GM12872 (cell line): ENCODE data around the gene CLIP3.

ENCODE experiments used
- CTCF ChIP-seq: IDR thresholded peaks from 3 replicates; pipeline ENCODE4 v1.5.1; 2011; ENCODE audit warnings: low read depth, mild to moderate bottlenecking, low read length, moderate library complexity; ENCODE audit not compliant: insufficient read depth

CLIP3 gene

DNA sequence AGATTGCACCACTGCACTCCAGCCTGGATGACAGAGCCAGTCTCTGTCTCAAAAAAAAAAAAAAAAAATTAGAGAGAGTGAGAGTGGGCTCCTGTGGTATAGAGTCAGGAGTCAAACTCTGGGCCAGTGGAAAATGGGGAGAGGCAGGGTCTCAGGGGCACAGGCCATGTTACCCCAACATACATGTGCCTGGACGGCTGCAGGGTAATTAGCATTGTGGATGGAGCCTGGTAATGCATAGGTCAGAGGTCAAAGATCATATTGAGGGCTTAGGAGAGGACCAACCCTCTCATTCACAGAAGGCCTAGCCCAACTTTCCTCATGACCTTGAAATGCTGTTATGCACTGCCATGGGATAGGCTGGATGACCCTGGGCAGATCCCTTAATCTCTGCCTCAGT, 7.1 kb downstream of the CLIP3 start:
- no peak for TF ChIP-seq CTCF

- TF ChIP-seq CTCF = no peak
These were observed 9.2 kb downstream of the CLIP3 start for GRCh38 chr19:36023432-36023831.

- no peak for TF ChIP-seq CTCF
These were observed 13.5 kb downstream of the CLIP3 start for GRCh38 chr19:36019061-36019670.

DNA sequence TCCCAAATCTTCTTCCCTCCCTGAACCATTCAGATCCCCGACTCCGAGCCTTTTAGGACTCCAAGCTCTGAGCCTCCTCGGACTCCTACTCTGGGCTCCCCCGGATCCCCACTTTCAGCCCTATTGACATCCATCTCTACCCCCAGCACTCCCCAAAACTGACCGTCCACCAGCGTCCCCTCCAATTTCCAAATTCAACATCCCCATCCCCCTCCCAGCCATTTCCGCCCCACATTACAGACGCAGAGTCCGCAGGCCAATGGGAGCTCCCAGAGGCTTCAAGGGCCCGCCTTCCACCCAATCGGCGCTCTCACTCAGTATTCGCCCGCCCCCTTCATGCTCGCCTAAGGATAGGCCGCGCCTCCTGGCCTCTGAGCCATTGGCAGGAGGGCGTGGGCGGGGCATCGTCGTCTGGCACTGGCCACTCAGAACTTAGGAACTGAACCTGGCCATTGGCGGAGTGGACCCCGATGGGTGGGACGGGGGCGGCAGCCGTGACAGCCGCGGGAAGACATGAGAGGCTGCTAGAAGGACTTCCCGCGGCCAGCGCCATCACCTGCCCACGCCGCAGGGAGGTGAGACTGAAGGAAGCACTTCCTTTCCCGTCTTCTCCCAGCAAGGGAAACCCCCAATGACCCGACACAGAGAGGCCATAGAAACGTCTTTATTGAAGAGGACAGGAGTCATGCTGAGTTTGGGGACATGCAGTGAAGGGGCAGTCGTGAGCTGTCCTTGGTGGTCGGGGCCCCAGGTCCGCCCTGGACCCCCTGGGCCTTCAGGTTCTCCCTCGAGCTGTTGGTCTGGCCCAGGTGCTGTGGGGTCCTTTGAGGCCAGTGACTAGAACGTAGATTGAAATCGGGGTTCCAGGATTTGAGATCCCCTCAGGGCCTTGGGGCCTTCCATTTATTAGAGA, 18.4 kb downstream of the CLIP3 start, which contains the start of gene ALKBH6:
Gene ALKBH6 (minus strand): TSS at position 202 of the 913 bp plus-strand sequence. CDS start 816 bp downstream, outside the sequence.
- no peak for TF ChIP-seq CTCF

GRCh38 chr19:36013280-36014011, 19.2 kb downstream of the CLIP3 start:
- TF ChIP-seq CTCF = no peak

DNA sequence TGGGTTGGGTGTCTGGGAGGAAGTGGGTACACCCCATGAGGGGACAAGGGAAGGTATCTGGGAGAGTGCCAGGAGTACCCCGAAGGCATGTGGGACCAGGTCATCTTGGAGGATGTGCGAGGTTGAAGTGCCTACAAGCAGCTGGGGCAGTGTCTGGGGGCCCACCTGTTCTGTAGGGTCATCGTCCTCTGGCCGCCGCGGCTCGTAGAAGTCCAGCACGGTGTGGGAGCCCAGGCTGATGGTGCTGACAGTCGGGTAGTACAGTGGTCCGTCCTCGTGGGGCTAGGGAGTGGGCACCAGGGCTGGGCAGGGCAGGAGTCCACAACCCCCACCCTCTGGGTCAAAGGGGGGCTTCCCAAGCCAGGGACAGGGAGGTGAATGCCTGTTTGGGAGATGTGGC, 22.3 kb downstream of the CLIP3 start:
- TF ChIP-seq CTCF = no peak
